Measurements from ENCODE around the gene RNF208.

DNA sequence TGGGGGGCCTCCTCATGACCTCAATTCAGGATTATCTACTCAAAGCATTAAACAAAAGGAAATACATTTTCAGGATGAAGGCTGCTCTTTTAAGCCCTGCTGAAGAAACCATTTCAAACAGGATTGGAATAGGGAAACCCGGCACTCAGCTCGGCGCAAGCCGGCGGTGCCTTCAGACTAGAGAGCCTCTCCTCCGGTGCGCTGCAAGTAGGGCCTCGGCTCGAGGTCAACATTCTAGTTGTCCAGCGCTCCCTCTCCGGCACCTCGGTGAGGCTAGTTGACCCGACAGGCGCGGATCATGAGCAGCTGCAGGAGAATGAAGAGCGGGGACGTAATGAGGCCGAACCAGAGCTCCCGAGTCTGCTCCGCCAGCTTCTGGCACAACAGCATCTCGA lies 17.3 kb downstream of the RNF208 start:
- TF ChIP-seq, protein P1, sequence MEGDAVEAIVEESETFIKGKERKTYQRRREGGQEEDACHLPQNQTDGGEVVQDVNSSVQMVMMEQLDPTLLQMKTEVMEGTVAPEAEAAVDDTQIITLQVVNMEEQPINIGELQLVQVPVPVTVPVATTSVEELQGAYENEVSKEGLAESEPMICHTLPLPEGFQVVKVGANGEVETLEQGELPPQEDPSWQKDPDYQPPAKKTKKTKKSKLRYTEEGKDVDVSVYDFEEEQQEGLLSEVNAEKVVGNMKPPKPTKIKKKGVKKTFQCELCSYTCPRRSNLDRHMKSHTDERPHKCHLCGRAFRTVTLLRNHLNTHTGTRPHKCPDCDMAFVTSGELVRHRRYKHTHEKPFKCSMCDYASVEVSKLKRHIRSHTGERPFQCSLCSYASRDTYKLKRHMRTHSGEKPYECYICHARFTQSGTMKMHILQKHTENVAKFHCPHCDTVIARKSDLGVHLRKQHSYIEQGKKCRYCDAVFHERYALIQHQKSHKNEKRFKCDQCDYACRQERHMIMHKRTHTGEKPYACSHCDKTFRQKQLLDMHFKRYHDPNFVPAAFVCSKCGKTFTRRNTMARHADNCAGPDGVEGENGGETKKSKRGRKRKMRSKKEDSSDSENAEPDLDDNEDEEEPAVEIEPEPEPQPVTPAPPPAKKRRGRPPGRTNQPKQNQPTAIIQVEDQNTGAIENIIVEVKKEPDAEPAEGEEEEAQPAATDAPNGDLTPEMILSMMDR (IDR thresholded peaks at IDR 0.05; ENCODE audit: low read depth, low read length, missing input control), result no peak
- TF ChIP-seq, protein P2, sequence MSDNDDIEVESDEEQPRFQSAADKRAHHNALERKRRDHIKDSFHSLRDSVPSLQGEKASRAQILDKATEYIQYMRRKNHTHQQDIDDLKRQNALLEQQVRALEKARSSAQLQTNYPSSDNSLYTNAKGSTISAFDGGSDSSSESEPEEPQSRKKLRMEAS (IDR thresholded peaks at IDR 0.05), result no peak
- TF ChIP-seq YY1 (IDR thresholded peaks at IDR 0.05) (no peak), TAF1 (conservative IDR thresholded peaks at IDR 0.05) (no peak)
- TF ChIP-seq, protein P3, sequence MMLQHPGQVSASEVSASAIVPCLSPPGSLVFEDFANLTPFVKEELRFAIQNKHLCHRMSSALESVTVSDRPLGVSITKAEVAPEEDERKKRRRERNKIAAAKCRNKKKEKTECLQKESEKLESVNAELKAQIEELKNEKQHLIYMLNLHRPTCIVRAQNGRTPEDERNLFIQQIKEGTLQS (IDR thresholded peaks at IDR 0.05), result no peak
- TF ChIP-seq, protein P4, sequence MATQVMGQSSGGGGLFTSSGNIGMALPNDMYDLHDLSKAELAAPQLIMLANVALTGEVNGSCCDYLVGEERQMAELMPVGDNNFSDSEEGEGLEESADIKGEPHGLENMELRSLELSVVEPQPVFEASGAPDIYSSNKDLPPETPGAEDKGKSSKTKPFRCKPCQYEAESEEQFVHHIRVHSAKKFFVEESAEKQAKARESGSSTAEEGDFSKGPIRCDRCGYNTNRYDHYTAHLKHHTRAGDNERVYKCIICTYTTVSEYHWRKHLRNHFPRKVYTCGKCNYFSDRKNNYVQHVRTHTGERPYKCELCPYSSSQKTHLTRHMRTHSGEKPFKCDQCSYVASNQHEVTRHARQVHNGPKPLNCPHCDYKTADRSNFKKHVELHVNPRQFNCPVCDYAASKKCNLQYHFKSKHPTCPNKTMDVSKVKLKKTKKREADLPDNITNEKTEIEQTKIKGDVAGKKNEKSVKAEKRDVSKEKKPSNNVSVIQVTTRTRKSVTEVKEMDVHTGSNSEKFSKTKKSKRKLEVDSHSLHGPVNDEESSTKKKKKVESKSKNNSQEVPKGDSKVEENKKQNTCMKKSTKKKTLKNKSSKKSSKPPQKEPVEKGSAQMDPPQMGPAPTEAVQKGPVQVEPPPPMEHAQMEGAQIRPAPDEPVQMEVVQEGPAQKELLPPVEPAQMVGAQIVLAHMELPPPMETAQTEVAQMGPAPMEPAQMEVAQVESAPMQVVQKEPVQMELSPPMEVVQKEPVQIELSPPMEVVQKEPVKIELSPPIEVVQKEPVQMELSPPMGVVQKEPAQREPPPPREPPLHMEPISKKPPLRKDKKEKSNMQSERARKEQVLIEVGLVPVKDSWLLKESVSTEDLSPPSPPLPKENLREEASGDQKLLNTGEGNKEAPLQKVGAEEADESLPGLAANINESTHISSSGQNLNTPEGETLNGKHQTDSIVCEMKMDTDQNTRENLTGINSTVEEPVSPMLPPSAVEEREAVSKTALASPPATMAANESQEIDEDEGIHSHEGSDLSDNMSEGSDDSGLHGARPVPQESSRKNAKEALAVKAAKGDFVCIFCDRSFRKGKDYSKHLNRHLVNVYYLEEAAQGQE (IDR thresholded peaks at IDR 0.05), result no peak
